Stimulated activated CD4-positive, alpha-beta T cell treated with anti-CD3 and anti-CD28 coated beads, Interleukin-1b, Interleukin-23, amount 100 ng/mL, for 24 hours (primary cell): ENCODE data around the gene CDC42EP5.
"Not testable (repeated sequence)": the region's sequence is repeated elsewhere in the genome, so short reads cannot be mapped to it uniquely, and the experiment has no call there.

Experiments used
- DNase-seq, 4 experiments: peaks; one replicate each; pipeline ENCODE4 v3.0.0-alpha.2; 2020; ENCODE audit warnings: low read depth in 4 of 4, low spot score in 1 of 4

CDC42EP5 gene, protein sequence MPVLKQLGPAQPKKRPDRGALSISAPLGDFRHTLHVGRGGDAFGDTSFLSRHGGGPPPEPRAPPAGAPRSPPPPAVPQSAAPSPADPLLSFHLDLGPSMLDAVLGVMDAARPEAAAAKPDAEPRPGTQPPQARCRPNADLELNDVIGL

DNA sequence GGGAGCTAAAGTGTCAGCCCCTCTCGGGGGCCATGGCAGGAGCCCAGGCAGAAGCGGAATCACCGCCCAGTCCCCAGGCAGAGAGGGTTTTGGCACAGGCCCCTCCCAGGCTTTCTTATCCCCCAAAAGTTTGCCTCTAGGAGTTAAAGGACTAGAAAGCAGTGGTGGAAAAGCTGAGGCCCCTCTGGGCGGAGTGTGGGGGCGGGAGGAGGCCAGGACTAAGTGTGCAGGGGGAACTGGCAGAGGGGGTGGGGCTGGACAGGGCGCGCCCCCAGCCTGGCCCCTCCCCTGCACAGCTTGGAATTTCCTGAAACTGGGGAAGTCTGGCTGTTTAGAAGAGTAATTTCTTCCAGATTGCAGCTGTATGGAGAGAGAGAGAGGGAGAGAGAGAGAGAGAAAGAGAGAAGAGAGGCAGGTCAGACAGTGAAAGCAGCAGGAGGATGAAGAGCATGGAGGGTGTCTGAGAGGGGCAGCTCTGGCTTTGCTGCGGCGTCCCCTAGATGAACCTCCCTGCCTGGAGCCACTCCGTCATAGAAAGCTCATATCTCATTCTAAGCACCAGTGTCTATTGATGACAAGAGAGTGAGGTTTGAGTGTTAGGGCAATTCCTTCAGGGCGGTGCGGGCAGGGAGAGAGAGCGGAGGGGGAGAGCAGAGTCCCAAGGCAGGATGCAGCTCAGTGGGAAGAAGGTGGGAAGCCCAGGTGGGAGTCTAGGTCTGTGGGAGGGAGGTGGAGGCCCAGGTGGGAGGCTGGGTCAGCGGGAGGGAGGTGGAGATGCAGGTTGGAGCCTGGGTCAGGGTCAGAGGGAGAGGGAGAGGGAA, at the start of gene CDC42EP5:
Gene CDC42EP5 (minus strand): TSS at position 226 of the 821 bp plus-strand sequence. CDS start 7,749 bp downstream, outside the sequence.
- no peak for DNase-seq

DNA sequence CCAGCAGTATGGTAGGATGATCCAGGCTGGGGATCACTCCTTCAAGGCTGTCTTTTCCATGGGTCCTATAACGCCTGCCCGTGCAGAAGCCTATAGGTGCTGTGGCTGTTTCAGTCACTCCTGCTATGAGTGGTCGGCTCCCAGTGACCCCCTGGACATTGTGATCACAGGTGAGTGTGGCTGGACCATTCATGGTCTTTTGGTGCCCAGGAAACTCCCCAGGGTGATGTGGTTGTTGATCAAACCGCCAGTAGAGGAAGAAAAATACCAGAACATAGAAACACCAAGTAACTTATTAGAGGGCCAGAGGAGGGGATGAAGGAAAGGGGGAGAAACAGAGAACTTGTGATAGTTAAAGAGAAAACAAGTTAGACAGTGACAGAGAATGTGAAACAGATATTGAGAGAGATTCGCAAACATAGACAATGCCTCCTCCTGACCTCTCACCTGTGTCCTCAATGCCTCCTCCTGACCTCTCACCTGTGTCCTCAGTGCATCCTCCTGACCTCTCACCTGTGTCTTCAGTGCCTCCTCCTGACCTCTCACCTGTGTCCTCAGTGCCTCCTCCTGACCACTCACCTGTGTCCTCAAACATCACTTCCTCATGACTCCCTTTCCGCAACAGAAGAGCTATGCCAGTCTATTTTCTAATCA, 48.9 kb upstream of the CDC42EP5 start:
- no peak for DNase-seq

DNA sequence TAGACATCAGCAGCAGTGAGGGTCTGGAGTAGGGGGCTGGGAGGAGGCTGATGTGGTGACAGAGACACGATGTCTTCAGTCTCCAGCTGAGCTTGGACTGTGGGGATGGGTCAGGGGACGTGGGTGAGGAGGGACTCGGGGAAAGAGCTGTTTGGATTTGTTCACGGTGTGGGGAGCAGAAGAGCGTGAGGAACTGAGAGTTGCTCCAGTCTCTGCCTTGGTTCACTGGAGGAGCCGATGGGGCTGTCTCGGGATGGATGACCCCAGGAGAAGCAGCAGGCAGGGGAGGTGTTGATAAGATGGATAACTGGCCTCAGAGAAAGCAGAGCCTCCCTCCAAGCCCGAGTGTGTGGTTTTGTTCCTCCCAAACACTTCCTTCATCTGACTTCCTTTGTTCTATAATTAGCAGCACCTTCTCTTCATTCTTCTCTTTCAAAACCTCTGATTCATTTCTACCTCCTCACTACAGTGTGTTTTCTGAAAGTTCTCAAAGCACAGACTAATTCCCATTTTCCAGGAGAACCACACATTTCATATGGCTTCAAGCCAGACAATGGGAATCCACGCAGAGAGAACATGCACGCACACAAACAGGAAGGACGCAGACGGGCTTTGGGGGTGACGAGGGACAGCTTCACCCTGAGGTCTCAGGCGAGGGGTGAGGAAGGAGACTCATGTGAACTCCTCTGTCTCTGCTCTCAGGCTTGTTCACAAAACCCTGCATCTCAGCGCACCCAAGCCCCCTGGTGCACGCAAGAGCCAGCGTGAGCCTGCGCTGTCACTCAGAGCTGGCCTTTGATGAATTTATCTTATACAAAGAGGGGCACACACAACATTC, 48.1 kb upstream of the CDC42EP5 start:
- no peak for DNase-seq

DNA sequence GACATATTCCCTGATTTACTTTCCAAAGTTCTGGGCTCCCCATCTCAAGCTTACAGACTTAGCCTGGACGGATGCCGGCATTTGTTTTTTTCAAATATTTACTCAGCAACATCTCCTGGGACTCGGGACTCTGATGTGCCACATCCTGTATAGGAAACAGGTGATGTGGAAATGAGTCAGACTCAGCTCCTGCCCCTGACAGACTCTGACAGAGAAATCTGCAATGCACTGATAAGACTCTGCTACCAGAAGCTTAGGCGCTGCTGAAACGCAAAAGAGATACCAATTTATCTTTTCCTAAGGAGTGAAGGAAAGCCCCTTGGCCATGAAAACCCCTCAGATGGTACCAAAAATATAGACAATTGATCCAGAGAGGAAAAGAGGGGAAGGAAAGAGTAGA, 45.7 kb upstream of the CDC42EP5 start:
- no peak for DNase-seq

DNA sequence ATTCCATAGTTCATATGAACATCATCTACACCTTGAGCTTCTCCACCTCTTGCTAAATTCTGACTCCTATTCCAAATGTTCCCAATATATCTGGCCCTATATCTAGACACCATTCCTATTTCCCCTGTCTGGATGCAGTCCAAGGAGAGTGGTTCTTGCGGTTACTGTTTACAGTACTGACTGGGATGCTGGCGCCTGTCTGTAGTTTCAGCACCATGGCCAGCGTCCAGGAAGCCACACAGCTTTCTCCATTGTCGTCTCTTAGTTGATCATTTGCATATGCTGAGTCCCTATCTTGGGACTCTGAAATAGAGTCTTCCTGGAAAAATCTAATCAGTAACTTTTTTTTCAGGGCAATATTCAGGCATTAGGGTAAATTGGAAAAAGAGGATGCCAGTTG, 44.4 kb upstream of the CDC42EP5 start:
- peak in 3 of 4 experiments; percentile 32 to 46 (median 38) for DNase-seq

DNA sequence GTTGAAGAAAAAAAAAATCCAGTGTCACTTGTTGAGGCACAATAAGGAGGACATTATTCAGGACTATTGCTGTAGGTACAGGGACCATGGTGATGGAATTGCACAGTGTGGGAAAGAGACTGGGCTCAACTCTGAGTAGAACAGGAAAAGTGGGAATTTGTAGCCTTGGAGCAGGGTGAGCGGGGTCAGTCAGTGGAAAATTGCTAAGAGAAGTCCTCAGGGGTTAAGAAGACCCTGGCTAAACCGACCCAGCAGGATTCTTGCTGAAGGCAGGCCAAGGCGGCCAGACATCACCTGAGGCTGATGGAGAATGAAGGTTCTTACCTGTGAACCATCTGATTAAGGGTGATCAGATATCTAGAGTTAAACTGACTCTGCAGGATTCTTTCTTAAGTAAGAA, 42.1 kb upstream of the CDC42EP5 start:
- no peak for DNase-seq

DNA sequence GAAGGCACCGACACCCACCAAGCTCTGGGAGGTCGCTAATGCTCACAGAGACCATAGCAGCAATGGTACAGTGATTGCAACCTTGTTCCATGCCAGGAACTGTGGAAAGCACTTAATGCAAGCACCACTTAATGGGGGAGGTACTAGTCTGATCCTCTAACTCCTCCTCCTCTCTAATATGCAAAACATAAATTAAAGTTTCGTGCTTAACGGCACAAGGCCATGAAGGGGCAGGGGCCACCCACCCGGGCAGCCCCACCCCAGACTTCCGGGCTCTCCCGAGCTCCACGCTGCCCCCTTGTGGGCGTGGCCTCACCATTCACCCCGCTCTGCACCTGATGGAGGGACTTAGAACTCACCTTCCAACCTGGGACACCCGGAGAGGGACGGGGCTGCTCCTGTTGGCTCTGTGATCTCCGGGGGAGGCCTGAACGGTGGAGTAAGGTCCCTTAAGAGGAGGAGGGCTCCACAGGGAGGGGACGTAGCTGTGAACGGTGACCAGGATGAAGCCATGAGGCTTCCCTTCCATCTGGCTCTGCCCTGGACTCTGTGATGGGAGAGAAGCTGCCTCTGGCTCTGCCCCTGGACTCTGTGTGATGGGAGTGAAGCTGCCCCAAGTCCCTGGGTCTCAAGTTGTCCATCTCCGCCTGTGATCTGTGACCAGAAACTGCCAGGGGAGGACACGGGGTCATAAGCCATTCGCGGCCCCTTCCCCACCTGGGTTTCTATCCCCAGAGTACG, 36.3 kb upstream of the CDC42EP5 start:
- DNase-seq = not testable (repeated sequence)

DNA sequence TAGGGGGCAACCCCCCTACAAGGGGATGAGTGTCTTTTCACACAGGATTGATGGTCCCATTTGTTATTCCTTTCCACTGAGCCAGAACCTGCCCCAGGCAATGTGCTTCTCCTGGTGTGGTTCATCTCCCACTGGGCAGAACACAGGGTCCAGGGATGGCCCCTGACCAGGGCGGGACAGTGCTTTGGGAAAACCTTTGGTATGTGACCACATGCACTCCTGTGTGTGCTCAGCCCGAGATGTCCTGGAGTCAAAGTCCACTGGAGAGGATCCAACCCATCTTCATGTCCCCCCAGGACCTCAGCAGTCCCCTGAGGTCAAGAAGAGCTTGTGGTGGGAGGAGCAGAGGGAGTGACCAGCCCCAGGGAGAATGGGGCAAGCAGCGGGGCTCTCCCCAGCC, 35.4 kb upstream of the CDC42EP5 start:
- DNase-seq = not testable (repeated sequence)

DNA sequence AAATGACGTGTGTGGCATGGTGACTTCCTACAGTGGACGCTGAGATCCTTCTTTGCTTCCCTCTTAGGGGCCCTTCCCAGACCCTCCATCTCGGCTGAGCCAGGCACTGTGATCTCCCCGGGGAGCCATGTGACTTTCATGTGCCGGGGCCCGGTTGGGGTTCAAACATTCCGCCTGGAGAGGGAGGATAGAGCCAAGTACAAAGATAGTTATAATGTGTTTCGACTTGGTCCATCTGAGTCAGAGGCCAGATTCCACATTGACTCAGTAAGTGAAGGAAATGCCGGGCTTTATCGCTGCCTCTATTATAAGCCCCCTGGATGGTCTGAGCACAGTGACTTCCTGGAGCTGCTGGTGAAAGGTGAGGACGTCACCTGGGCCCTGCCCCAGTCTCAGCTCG, 34.7 kb upstream of the CDC42EP5 start:
- DNase-seq = no peak

DNA sequence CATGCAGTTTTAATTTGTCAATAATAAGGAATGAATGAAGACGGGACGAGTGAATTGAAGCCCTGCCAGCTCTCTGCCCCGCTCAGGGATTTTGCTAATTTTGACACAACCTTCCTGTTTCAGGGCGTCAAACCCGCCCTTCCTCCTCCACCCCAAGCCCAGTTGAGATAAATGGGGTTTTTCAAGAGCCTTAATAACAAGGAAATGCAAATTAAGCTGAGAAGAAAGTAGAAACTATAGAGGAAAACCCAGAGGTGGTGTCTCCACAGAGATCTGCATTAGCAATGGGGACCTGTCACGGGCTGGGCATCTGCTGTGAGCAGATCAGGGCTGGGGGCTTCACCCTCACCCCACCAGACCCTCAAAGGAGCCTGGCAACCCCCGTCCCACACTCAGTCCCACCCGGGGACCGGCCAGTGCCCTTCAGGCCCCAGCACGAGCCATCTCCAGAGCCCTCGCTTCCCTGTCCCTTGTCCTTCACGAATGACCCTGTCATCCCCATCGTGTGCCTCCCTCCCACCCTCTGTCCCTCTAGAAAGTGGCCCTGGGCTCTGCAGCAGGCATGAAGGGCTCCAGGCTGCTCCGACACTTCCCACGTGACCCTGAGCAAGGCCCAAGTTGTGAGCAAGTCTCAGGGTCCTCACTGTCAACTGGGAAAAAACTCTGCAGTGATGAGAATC, 34.1 kb upstream of the CDC42EP5 start:
- DNase-seq = not testable (repeated sequence)

DNA sequence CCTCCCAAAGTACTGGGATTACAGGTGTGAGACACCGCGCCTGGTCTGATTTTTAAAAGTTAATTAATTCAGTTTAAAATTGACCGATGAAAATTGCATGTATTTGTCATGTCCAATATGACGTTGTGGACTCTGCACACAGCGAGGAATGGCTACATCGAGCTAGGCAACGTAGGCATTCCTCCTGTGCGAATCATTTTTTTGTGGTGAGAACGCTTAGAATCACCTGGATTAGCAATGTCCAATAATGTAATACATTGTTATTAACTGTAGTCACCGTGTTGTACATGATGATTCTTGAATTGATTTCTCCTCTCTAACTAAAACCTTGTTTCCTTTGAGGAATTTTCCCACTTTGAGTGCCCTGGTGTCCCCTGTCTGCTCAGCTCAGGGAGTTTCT, 33.0 kb upstream of the CDC42EP5 start:
- DNase-seq = no peak

DNA sequence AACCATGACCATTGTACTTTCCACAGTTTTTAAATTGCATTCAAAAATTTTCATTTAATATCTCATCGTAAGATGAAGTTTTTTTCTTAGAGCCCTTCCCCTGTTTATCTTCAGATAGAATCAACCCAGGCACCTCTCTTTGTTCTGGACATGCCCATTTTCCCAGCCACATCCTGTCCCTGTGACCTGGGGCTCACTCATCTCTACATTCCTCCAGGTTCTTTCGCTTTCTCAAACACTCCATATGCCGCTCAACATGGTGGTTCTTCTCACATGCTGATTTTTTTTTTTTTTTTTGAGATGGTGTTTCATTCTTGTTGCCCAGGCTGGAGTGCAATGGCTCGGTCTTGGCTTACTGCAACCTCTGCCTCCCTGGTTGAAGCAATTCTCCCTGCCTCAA, 32.4 kb upstream of the CDC42EP5 start:
- DNase-seq = not testable (repeated sequence)

DNA sequence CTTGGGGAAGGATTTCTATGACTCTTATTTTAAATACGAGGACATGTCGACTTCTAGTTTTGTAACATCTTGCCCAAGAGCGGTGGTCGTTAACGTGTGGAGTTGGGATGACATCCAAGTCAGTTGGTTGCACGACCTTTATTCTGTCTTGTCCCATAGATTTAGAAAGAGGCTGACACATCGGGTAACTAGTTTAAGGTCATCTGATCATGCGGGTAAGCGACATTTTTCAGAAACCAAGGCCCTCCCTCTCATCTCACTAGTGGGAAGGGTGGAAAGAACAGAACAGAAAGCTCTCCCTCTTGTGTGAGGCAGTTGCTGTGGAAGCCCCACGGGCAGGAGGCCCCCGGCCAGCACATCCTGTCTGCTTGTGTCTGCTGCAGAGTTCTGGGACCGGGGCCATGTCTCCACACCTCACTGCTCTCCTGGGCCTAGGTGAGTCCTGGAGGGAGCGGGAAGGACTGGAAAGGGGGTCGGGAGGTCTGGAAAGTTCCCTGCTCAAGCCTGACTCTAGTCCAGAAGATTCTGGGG, 29.5 kb upstream of the CDC42EP5 start, which contains the start of gene LAIR2:
Gene LAIR2 (plus strand): TSS at position 314 of the 531 bp plus-strand sequence. CDS start 88 bp downstream, at position 402.
- no peak for DNase-seq

DNA sequence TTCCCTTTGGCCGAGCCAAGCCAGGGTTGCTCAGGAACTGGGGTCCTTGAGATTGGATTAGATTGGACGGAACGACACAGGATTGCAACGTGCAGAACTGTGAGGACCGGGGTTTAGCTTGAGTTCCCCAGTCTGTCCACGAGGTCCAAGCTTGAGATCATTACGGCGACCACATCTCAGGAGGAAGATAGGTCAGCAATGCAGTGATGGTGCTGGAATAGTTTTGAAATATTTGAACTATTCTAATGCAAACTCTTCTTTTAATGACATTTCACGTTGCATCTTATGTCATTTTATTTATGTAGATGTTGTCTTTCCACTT, 25.3 kb upstream of the CDC42EP5 start:
- not testable (repeated sequence) for DNase-seq

DNA sequence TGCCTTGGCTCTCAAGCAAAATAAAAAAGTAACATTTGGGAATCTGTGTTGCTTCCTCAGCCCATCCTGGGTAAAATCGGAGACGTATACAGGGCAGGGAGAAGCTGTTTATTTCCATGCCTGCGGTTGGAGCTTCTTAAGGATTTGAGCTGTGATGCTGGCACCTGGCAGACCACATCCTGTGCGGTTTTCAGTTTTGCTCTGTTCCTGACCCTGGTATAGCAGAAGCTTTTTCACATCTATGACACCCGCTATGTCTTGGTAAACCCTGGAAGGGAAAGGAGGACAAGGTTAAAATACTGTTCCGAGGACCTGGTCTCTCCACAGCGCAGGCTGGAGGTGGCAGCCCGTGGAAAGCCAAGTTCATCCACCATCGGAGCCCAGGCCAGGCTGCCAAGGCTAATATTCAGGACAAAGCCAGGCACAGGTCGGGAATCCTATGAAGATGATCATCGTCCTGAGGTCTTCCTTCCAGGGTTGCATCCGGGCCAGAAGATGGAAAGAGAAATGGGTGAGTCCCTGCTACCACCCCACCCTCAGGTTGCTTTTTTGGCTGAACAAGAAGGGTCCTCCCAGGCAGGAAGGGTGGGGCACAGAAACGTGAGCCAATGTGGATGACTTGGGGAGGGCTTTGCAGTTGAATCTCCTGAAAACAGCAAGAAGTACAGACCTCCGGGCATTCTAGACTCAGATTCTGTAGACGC, 24.8 kb upstream of the CDC42EP5 start:
- not testable (repeated sequence) for DNase-seq

DNA sequence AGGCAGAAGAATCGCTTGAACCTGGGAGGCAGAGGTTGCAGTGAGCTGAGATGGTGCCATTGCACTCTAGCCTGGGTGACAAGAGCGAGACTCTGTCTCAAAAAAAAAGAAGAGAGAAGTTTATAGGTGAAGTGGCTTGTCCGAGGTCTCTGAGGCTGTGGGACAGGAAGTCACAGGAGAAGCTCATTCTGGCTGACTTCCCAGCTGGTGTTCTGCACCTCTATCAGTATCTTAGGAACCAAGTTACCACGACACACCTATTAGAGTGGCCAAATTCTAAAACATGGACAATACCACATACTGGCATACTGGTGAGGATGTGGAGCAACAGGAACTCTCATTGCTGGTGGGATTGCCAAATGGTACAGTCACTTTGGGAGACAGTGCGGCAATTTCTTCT, 22.2 kb upstream of the CDC42EP5 start:
- not testable (repeated sequence) for DNase-seq

DNA sequence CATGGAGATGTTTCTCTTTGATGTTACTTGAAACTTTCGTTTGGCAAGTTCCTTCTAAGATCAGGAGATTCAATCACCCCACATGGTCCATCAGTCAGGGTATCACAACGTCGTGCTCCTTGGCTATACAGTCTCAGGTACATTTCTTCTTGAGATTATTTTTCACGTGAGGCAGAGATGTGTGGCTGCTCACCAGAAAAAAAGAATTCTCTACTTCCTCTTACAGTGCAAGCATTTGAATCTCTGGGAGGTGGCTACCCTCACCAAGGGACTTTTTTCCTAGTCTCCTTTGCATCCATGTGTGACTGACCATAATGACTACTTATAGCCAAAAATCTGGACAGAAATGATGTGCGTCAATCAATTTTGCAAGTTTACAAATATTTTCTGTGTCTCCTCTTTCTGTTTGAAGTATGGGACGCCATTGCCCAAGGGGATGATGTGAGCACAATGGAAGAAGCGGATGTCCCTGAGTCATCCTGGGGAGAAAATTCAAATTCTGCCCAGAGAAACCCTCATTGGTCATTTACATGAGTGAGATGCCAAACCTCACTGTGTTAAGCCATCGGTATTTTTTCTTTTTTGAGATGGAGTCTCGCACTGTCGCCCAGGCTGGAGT, 21.0 kb upstream of the CDC42EP5 start:
- no peak for DNase-seq

DNA sequence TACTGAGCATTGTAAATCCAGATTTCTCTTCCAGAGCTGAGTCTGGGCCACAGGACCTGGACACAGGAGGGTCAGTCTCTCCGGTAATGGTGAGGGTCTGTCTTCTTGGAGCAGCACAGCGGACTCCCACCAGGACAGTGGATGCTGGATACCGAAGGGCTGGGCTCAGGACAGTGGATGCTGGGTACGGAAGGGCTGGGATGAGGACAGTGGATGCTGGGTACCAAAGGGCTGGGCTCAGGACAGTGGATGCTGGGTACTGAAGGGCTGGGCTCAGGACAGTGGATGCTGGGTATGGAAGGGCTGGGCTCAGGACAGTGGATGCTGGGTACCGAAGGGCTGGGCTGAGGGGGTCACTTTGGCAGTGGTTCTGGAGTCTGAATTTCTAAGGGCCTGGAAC, 20.0 kb upstream of the CDC42EP5 start:
- DNase-seq = not testable (repeated sequence)

DNA sequence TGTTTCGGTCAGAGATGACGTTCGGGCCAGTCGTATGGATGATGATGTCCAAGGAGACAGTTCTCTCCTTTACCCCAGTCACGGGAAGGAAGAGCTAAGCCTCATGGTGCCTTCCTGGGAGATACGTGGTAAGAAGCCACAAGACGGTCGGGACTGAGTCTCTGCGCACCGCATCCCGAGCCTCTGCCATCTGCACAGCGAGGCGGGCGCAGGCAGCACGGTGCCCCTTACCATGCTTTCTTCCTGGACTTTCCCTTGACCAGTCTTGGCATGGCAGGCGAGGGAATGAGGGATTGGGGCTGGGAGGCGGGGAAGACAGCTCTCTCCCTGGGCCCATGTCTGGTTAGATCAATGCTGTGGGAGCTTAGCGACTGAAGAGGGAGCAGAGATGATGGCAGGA, 19.5 kb upstream of the CDC42EP5 start:
- no peak for DNase-seq
